CD4-positive, alpha-beta T cell treated with Interleukin-17A for 1 hour (primary cell): ENCODE data around the gene SF3A1.

Source experiments
- DNase-seq: peaks from one replicate; pipeline ENCODE4 v3.0.0-alpha.2; 2020

SF3A1 gene

GRCh38 chr22:30285176-30285845, 71.4 kb downstream of the SF3A1 start:
- no peak for DNase-seq

GRCh38 chr22:30284666-30285065, 72.0 kb downstream of the SF3A1 start:
- DNase-seq: no peak

GRCh38 chr22:30284172-30284571, 72.5 kb downstream of the SF3A1 start:
- DNase-seq: no peak

- DNase-seq: no peak
Observed at GRCh38 chr22:30283342-30283741, 73.4 kb downstream of the SF3A1 start.

DNA sequence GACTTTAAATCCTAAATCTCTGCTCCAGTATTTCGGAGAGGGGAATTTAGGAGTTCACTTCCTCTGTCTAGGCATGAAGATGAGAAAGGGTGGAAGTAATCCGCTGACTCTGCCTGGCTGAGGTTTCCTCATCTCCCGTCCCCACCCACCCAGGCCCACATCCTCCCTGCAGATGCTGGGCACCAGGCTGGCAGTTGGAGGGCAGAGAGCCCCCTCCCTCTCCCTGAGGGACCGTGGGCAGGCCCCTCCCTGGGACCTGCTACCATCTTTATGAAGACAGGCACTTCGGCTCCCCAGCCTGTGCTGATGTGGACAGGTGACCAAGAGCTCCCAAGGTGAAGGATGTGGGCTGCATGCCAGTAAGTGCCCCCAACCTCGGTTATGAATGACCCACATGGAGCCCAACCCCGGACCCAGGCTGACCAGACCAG, 74.1 kb downstream of the SF3A1 start:
- DNase-seq: no peak
